Measurements from ENCODE around the gene MIEF2. TPM values are rescaled to one million over a fixed set of nuclear protein-coding genes. Genes with fewer than 3 reads are reported as not detected.

MIEF2 gene
- total RNA-seq, 1 donor from 2014 or later: 29.6 TPM

GRCh38 chr17:18250259-18250658 lies 10.2 kb upstream of the MIEF2 start:
- H3K36me3 ChIP-seq (ENCODE audit: control insufficient read depth, insufficient read depth, low read length): peaks cover 9% of the 10 kb centered on the region
- DNase-seq (ENCODE audit: low read depth): no peak
- TF ChIP-seq CTCF (IDR thresholded peaks at IDR 0.05; ENCODE audit: insufficient read depth, low read length, poor library complexity, severe bottlenecking): no peak
- no peaks in the 10 kb centered on the region for H3K27me3 ChIP-seq (ENCODE audit: control insufficient read depth, insufficient read depth, low read length)
- H3K4me3 ChIP-seq (ENCODE audit: low read depth, low read length): no peak overlapping the region

- H3K27me3 ChIP-seq (ENCODE audit: control insufficient read depth, insufficient read depth, low read length): no peaks in the 10 kb centered on the region
- no peak for TF ChIP-seq CTCF (IDR thresholded peaks at IDR 0.05; ENCODE audit: insufficient read depth, low read length, poor library complexity, severe bottlenecking)
- DNase-seq (ENCODE audit: low read depth): no peak
- H3K36me3 ChIP-seq (ENCODE audit: control insufficient read depth, insufficient read depth, low read length): peaks cover 9% of the 10 kb centered on the region
- H3K4me3 ChIP-seq (ENCODE audit: low read depth, low read length): no peak overlapping the region
Measured at GRCh38 chr17:18250708-18251107, 9.8 kb upstream of the MIEF2 start.

GRCh38 chr17:18251204-18251603 lies 9.3 kb upstream of the MIEF2 start:
- H3K36me3 ChIP-seq (ENCODE audit: control insufficient read depth, insufficient read depth, low read length): peaks cover 9% of the 10 kb centered on the region
- no peak for TF ChIP-seq CTCF (IDR thresholded peaks at IDR 0.05; ENCODE audit: insufficient read depth, low read length, poor library complexity, severe bottlenecking)
- H3K4me3 ChIP-seq (ENCODE audit: low read depth, low read length): no peak overlapping the region
- DNase-seq (ENCODE audit: low read depth): no peak
- no peaks in the 10 kb centered on the region for H3K27me3 ChIP-seq (ENCODE audit: control insufficient read depth, insufficient read depth, low read length)

GRCh38 chr17:18252160-18252559 lies 8.3 kb upstream of the MIEF2 start:
- Histone ChIP-seq H3K36me3 (ENCODE audit: control insufficient read depth, insufficient read depth, low read length) (peaks cover 12% of the 10 kb centered on the region), H3K4me3 (ENCODE audit: low read depth, low read length) (no peak overlapping the region), H3K27me3 (ENCODE audit: control insufficient read depth, insufficient read depth, low read length) (no peaks in the 10 kb centered on the region)
- DNase-seq (ENCODE audit: low read depth): no peak
- TF ChIP-seq CTCF (IDR thresholded peaks at IDR 0.05; ENCODE audit: insufficient read depth, low read length, poor library complexity, severe bottlenecking): no peak

- TF ChIP-seq CTCF (IDR thresholded peaks at IDR 0.05; ENCODE audit: insufficient read depth, low read length, poor library complexity, severe bottlenecking): no peak
- no peaks in the 10 kb centered on the region for H3K27me3 ChIP-seq (ENCODE audit: control insufficient read depth, insufficient read depth, low read length)
- no peak overlapping the region for H3K4me3 ChIP-seq (ENCODE audit: low read depth, low read length)
- peaks cover 8% of the 10 kb centered on the region for H3K36me3 ChIP-seq (ENCODE audit: control insufficient read depth, insufficient read depth, low read length)
- no peak for DNase-seq (ENCODE audit: low read depth)
Measured at GRCh38 chr17:18253187-18253884, 7.1 kb upstream of the MIEF2 start.

All from kidney epithelial cell (primary cell).